ENCODE results near the gene CFAP77. TPM values are rescaled to one million over a fixed set of nuclear protein-coding genes. Genes with fewer than 3 reads are reported as not detected.
A peak's percentile ranks its signal among the peaks of the same experiment; 100 is the strongest.

CFAP77 gene
- total and polyA plus RNA-seq, 2 of the 13 experiments (the other 11 are each of a cell fraction or from before 2014, with no cell fraction given): not detected

GRCh38 chr9:132411091-132411508 lies 1.1 kb downstream of the CFAP77 start (continued):
- no peak for TF ChIP-seq THYN1 (CRISPR knock-in tag; IDR thresholded peaks at IDR 0.05; ENCODE audit: borderline replicate concordance, low read depth)
- peak; percentile 79 for TF ChIP-seq MIER2 (CRISPR knock-in tag; IDR thresholded peaks at IDR 0.05)
- TF ChIP-seq E2F5 (CRISPR knock-in tag; conservative IDR thresholded peaks at IDR 0.05): no peak
- no peak for TF ChIP-seq ZNF513 (CRISPR knock-in tag; conservative IDR thresholded peaks at IDR 0.05)
- TF ChIP-seq BRF2 (CRISPR knock-in tag; IDR thresholded peaks at IDR 0.05): no peak
- no peak for TF ChIP-seq WIZ (CRISPR knock-in tag; IDR thresholded peaks at IDR 0.05)
- TF ChIP-seq HMG20B (CRISPR knock-in tag; conservative IDR thresholded peaks at IDR 0.05): no peak
- no peak for TF ChIP-seq ZNF761 (CRISPR knock-in tag; conservative IDR thresholded peaks at IDR 0.05)
- TF ChIP-seq GABPB1 (CRISPR knock-in tag; IDR thresholded peaks at IDR 0.05): peak; percentile 35; the same call in 1 of the 2 replicates
- no peak for TF ChIP-seq HNF1A (IDR thresholded peaks at IDR 0.05; ENCODE audit: low read depth)
- no peak for TF ChIP-seq HNF1A (CRISPR knock-in tag; IDR thresholded peaks at IDR 0.05; ENCODE audit: borderline replicate concordance)
- TF ChIP-seq NKX3-1 (CRISPR knock-in tag; IDR thresholded peaks at IDR 0.05): no peak
- peak; percentile 56; the same call in 1 of the 2 replicates for TF ChIP-seq BORCS8-MEF2B (CRISPR knock-in tag; IDR thresholded peaks at IDR 0.05)
- TF ChIP-seq PAWR (CRISPR knock-in tag; IDR thresholded peaks at IDR 0.05; ENCODE audit: borderline replicate concordance): no peak
- no peak for TF ChIP-seq KLF16 (CRISPR knock-in tag; IDR thresholded peaks at IDR 0.05)
- TF ChIP-seq PPARG (CRISPR knock-in tag; conservative IDR thresholded peaks at IDR 0.05): 0 out of 2 replicates have a peak, but pooled peaks have one; percentile 24
- 0 out of 2 replicates have a peak, but pooled peaks have one; percentile 20 for TF ChIP-seq ZNF446 (CRISPR knock-in tag; IDR thresholded peaks at IDR 0.05)
- no peak for TF ChIP-seq RORA (CRISPR knock-in tag; IDR thresholded peaks at IDR 0.05)
- no peak for TF ChIP-seq KLF12 (CRISPR knock-in tag; IDR thresholded peaks at IDR 0.05; ENCODE audit: borderline replicate concordance)
- TF ChIP-seq TCF7L2 (IDR thresholded peaks at IDR 0.05; ENCODE audit: low read depth, low read length): no peak
- TF ChIP-seq SSRP1 (CRISPR knock-in tag; IDR thresholded peaks at IDR 0.05): no peak
- TF ChIP-seq KDM3A (CRISPR knock-in tag; IDR thresholded peaks at IDR 0.05; ENCODE audit: low read depth): peak; percentile 55; the same call in 1 of the 2 replicates
- TF ChIP-seq ZNF777 (CRISPR knock-in tag; IDR thresholded peaks at IDR 0.05): 0 out of 2 replicates have a peak, but pooled peaks have one; percentile 52
- no peak for TF ChIP-seq ZNF329 (CRISPR knock-in tag; IDR thresholded peaks at IDR 0.05; ENCODE audit: low read depth)
- no peak for TF ChIP-seq CBX5 (CRISPR knock-in tag; IDR thresholded peaks at IDR 0.05; ENCODE audit: borderline replicate concordance)
